Measurements from ENCODE around the gene NSF.
"Not testable (repeated sequence)": the region's sequence is repeated elsewhere in the genome, so short reads cannot be mapped to it uniquely, and the experiment has no call there.

- not testable (repeated sequence) for TF ChIP-seq CTCF, POLR2A (IDR thresholded peaks at IDR 0.05)
Measured at GRCh38 chr17:46670789-46671188, 80.3 kb downstream of the NSF start.

Measured in Peyer's patch (tissue), 4 donors.